IgD-negative memory B cell (primary cell): Measurements from ENCODE around the gene NCAM1. TPM values are rescaled to one million over a fixed set of nuclear protein-coding genes. Genes with fewer than 3 reads are reported as not detected.

Experiments
- H3K27ac Mint-ChIP-seq, 3 donors: one replicate each; pipeline ENCODE4 v1.8.0; 2020 to 2022; ENCODE audit warnings: mild to moderate bottlenecking in 3 of 3, mixed read lengths in 3 of 3, moderate library complexity in 1 of 3
- H3K27me3 Mint-ChIP-seq: one replicate; pipeline ENCODE4 v1.8.0; 2021; ENCODE audit warnings: mixed read lengths
- H3K36me3 Mint-ChIP-seq: one replicate; pipeline ENCODE4 v1.8.0; 2020; ENCODE audit warnings: mild to moderate bottlenecking, mixed read lengths
- H3K4me1 Mint-ChIP-seq, 3 donors: one replicate each; pipeline ENCODE4 v1.8.0; 2020 to 2022; ENCODE audit warnings: mixed read lengths in 3 of 3, mild to moderate bottlenecking in 1 of 3
- H3K4me3 Mint-ChIP-seq, 4 donors: one replicate each; pipeline ENCODE4 v1.8.0; 2020 to 2022; ENCODE audit warnings: mild to moderate bottlenecking in 4 of 4, mixed read lengths in 4 of 4, moderate library complexity in 3 of 4
- H3K9me3 Mint-ChIP-seq, 3 donors: one replicate each; pipeline ENCODE4 v1.8.0; 2020 to 2021; ENCODE audit warnings: mixed read lengths in 3 of 3, mild to moderate bottlenecking in 1 of 3
- polyA plus RNA-seq: library from polyadenylated mRNA; unstranded; fragments of 300-500 nt; fragmentation: Illumina TruSeq; gene quantifications from one replicate; pipeline ENCODE4 v1.2.3, GENCODE V29; 2021

The NCAM1 gene
- polyA plus RNA-seq, 1 donor from 2014 or later: not detected

GRCh38 chr11:113222241-113222640 lies 261.0 kb downstream of the NCAM1 start:
- H3K27me3 Mint-ChIP-seq: peaks cover 4% of the 10 kb centered on the region
- H3K36me3 Mint-ChIP-seq: no peaks in the 10 kb centered on the region
- H3K4me1 Mint-ChIP-seq: no peaks in the 10 kb centered on the region
- H3K9me3 Mint-ChIP-seq: peaks cover 3 to 8% (median 3%) of the 10 kb centered on the region in 3 donors
- H3K27ac Mint-ChIP-seq: no peak overlapping the region
- no peak overlapping the region for H3K4me3 Mint-ChIP-seq

GRCh38 chr11:113234888-113235287 lies 273.7 kb downstream of the NCAM1 start:
- Mint-ChIP-seq H3K9me3 (peaks cover 0 to 3% (median 0%) of the 10 kb centered on the region in 3 donors), H3K27ac (no peak overlapping the region), H3K36me3 (no peaks in the 10 kb centered on the region), H3K4me3 (no peak overlapping the region), H3K27me3 (peaks cover 12% of the 10 kb centered on the region), H3K4me1 (no peaks in the 10 kb centered on the region)

- H3K4me3 Mint-ChIP-seq: no peak overlapping the region
- peaks cover 14% of the 10 kb centered on the region for H3K27me3 Mint-ChIP-seq
- no peaks in the 10 kb centered on the region for H3K36me3 Mint-ChIP-seq
- no peaks in the 10 kb centered on the region for H3K4me1 Mint-ChIP-seq
- no peak overlapping the region for H3K27ac Mint-ChIP-seq
- no peaks in the 10 kb centered on the region for H3K9me3 Mint-ChIP-seq
Measured at GRCh38 chr11:113237261-113237660, 276.0 kb downstream of the NCAM1 start.

- peaks cover 0 to 3% (median 0%) of the 10 kb centered on the region in 3 donors for H3K4me1 Mint-ChIP-seq
- no peaks in the 10 kb centered on the region for H3K9me3 Mint-ChIP-seq
- no peaks in the 10 kb centered on the region for H3K36me3 Mint-ChIP-seq
- peaks cover 17% of the 10 kb centered on the region for H3K27me3 Mint-ChIP-seq
- no peak overlapping the region for H3K4me3 Mint-ChIP-seq
- no peak overlapping the region for H3K27ac Mint-ChIP-seq
Measured at GRCh38 chr11:113238721-113239120, 277.5 kb downstream of the NCAM1 start.

- no peak overlapping the region for H3K27ac Mint-ChIP-seq
- no peak overlapping the region for H3K4me3 Mint-ChIP-seq
- peaks cover 1% of the 10 kb centered on the region for H3K36me3 Mint-ChIP-seq
- peaks cover 22% of the 10 kb centered on the region for H3K27me3 Mint-ChIP-seq
- H3K4me1 Mint-ChIP-seq: peaks cover 0 to 3% (median 0%) of the 10 kb centered on the region in 3 donors
- H3K9me3 Mint-ChIP-seq: no peaks in the 10 kb centered on the region
Measured at GRCh38 chr11:113240389-113240788, 279.2 kb downstream of the NCAM1 start.

GRCh38 chr11:113240790-113241635 lies 279.8 kb downstream of the NCAM1 start:
- Mint-ChIP-seq H3K4me3 (no peak overlapping the region), H3K36me3 (peaks cover 3% of the 10 kb centered on the region), H3K27ac (peak overlapping the region in 1 of 3 donors; percentile 17), H3K27me3 (peaks cover 20% of the 10 kb centered on the region), H3K4me1 (peaks cover 0 to 3% (median 0%) of the 10 kb centered on the region in 3 donors), H3K9me3 (no peaks in the 10 kb centered on the region)

- H3K36me3 Mint-ChIP-seq: peaks cover 3% of the 10 kb centered on the region
- peaks cover 17% of the 10 kb centered on the region for H3K27me3 Mint-ChIP-seq
- no peak overlapping the region for H3K4me3 Mint-ChIP-seq
- H3K9me3 Mint-ChIP-seq: no peaks in the 10 kb centered on the region
- peak overlapping the region in 1 of 3 donors; percentile 17 for H3K27ac Mint-ChIP-seq
- H3K4me1 Mint-ChIP-seq: peaks cover 0 to 3% (median 0%) of the 10 kb centered on the region in 3 donors
Measured at GRCh38 chr11:113241636-113242054, 280.4 kb downstream of the NCAM1 start.

GRCh38 chr11:113242060-113242459 lies 280.8 kb downstream of the NCAM1 start:
- Mint-ChIP-seq H3K27me3 (peaks cover 17% of the 10 kb centered on the region), H3K27ac (no peak overlapping the region), H3K4me1 (peaks cover 0 to 3% (median 0%) of the 10 kb centered on the region in 3 donors), H3K9me3 (no peaks in the 10 kb centered on the region), H3K4me3 (no peak overlapping the region), H3K36me3 (peaks cover 3% of the 10 kb centered on the region)

- Mint-ChIP-seq H3K4me3 (peak overlapping the region in 1 of 4 donors; percentile 77), H3K27me3 (peaks cover 16% of the 10 kb centered on the region), H3K9me3 (no peaks in the 10 kb centered on the region), H3K36me3 (peaks cover 3% of the 10 kb centered on the region), H3K4me1 (peaks cover 0 to 3% (median 0%) of the 10 kb centered on the region in 3 donors), H3K27ac (no peak overlapping the region)
Measured at GRCh38 chr11:113242767-113243397, 281.7 kb downstream of the NCAM1 start.

- Mint-ChIP-seq H3K9me3 (no peaks in the 10 kb centered on the region), H3K4me3 (no peak overlapping the region), H3K27ac (no peak overlapping the region), H3K36me3 (peaks cover 3% of the 10 kb centered on the region), H3K4me1 (peaks cover 0 to 3% (median 0%) of the 10 kb centered on the region in 3 donors), H3K27me3 (peaks cover 16% of the 10 kb centered on the region)
Measured at GRCh38 chr11:113243696-113244095, 282.5 kb downstream of the NCAM1 start.

GRCh38 chr11:113245216-113245615 lies 284.0 kb downstream of the NCAM1 start:
- Mint-ChIP-seq H3K27ac (no peak overlapping the region), H3K4me3 (no peak overlapping the region), H3K36me3 (peaks cover 3% of the 10 kb centered on the region), H3K27me3 (peaks cover 18% of the 10 kb centered on the region), H3K9me3 (no peaks in the 10 kb centered on the region), H3K4me1 (peaks cover 0 to 3% (median 0%) of the 10 kb centered on the region in 3 donors)

GRCh38 chr11:113247221-113247620 lies 286.0 kb downstream of the NCAM1 start:
- Mint-ChIP-seq H3K9me3 (no peaks in the 10 kb centered on the region), H3K27me3 (peaks cover 18% of the 10 kb centered on the region), H3K4me3 (no peak overlapping the region), H3K4me1 (peaks cover 0 to 3% (median 0%) of the 10 kb centered on the region in 3 donors), H3K36me3 (peaks cover 3% of the 10 kb centered on the region), H3K27ac (no peak overlapping the region)

- Mint-ChIP-seq H3K27me3 (peaks cover 19% of the 10 kb centered on the region), H3K4me1 (no peaks in the 10 kb centered on the region), H3K4me3 (no peak overlapping the region), H3K36me3 (peaks cover 3% of the 10 kb centered on the region), H3K27ac (no peak overlapping the region), H3K9me3 (no peaks in the 10 kb centered on the region)
Measured at GRCh38 chr11:113247966-113248365, 286.7 kb downstream of the NCAM1 start.

GRCh38 chr11:113248702-113249490 lies 287.7 kb downstream of the NCAM1 start:
- H3K36me3 Mint-ChIP-seq: peaks cover 3% of the 10 kb centered on the region
- no peaks in the 10 kb centered on the region for H3K4me1 Mint-ChIP-seq
- H3K9me3 Mint-ChIP-seq: no peaks in the 10 kb centered on the region
- no peak overlapping the region for H3K27ac Mint-ChIP-seq
- no peak overlapping the region for H3K4me3 Mint-ChIP-seq
- peaks cover 16% of the 10 kb centered on the region for H3K27me3 Mint-ChIP-seq

- no peak overlapping the region for H3K4me3 Mint-ChIP-seq
- H3K27ac Mint-ChIP-seq: no peak overlapping the region
- H3K4me1 Mint-ChIP-seq: no peaks in the 10 kb centered on the region
- no peaks in the 10 kb centered on the region for H3K9me3 Mint-ChIP-seq
- peaks cover 13% of the 10 kb centered on the region for H3K27me3 Mint-ChIP-seq
- peaks cover 3% of the 10 kb centered on the region for H3K36me3 Mint-ChIP-seq
Measured at GRCh38 chr11:113249491-113249763, 288.2 kb downstream of the NCAM1 start.
